HepG2 (cell line): ENCODE results near the gene CROT. TPM values are rescaled to one million over a fixed set of nuclear protein-coding genes. Genes with fewer than 3 reads are reported as not detected.

ENCODE experiments used
- ARNT2 ChIP-seq: sonication (generic); formaldehyde crosslinking; IDR thresholded peaks from 2 replicates; pipeline ENCODE4 v1.8.0; 2022; ENCODE audit warnings: mild to moderate bottlenecking, low read depth, missing genetic modification reagents, moderate library complexity
- BORCS8-MEF2B ChIP-seq: sonication (generic); formaldehyde crosslinking; IDR thresholded peaks from 2 replicates; pipeline ENCODE4 v1.8.0; 2022; ENCODE audit warnings: mild to moderate bottlenecking, missing genetic modification reagents
- E2F2 ChIP-seq: sonication (generic); formaldehyde crosslinking; IDR thresholded peaks from 2 replicates; pipeline ENCODE4 v1.4.0; 2020; ENCODE audit warnings: missing genetic modification reagents, borderline replicate concordance
- FUBP1 ChIP-seq: sonication (generic); formaldehyde crosslinking; IDR thresholded peaks from 2 replicates; pipeline ENCODE4 v1.5.1; 2020; ENCODE audit warnings: missing genetic modification reagents, mild to moderate bottlenecking, borderline replicate concordance
- KLF11 ChIP-seq: IDR thresholded peaks from 2 replicates; pipeline ENCODE4 v1.6.1; 2016; ENCODE audit warnings: missing compliant biosample characterization
- MTF2 ChIP-seq: sonication (generic); formaldehyde crosslinking; IDR thresholded peaks from 2 replicates; pipeline ENCODE4 v1.5.0; 2020; ENCODE audit warnings: missing genetic modification reagents, borderline replicate concordance
- PBX2 ChIP-seq: IDR thresholded peaks from 2 replicates; pipeline ENCODE4 v1.6.1; 2016; ENCODE audit warnings: control low read depth
- RELA ChIP-seq: sonication (generic); formaldehyde crosslinking; IDR thresholded peaks from 2 replicates; pipeline ENCODE4 v1.4.0; 2020; ENCODE audit warnings: missing genetic modification reagents
- SAFB2 ChIP-seq: sonication (generic); formaldehyde crosslinking; IDR thresholded peaks from 2 replicates; pipeline ENCODE4 v1.5.1; 2020; ENCODE audit warnings: missing genetic modification reagents, low read depth, mild to moderate bottlenecking, borderline replicate concordance
- THAP11 ChIP-seq: IDR thresholded peaks from 2 replicates; pipeline ENCODE4 v1.6.1; 2016; ENCODE audit warnings: missing biosample characterization, missing genetic modification reagents
- TRIM24 ChIP-seq: sonication (generic); formaldehyde crosslinking; IDR thresholded peaks from 2 replicates; pipeline ENCODE4 v1.8.0; 2022; ENCODE audit warnings: mild to moderate bottlenecking, missing genetic modification reagents
- ZNF12 ChIP-seq: sonication (generic); formaldehyde crosslinking; IDR thresholded peaks from 2 replicates; pipeline ENCODE4 v1.5.0; 2020; ENCODE audit warnings: missing genetic modification reagents
- ZNF234 ChIP-seq: sonication (generic); formaldehyde crosslinking; conservative IDR thresholded peaks from 2 replicates; pipeline ENCODE4 v1.5.1; 2020; ENCODE audit warnings: mild to moderate bottlenecking, missing genetic modification reagents
- ZNF503 ChIP-seq: sonication (generic); formaldehyde crosslinking; IDR thresholded peaks from 2 replicates; pipeline ENCODE4 v1.4.0; 2020; ENCODE audit warnings: missing genetic modification reagents
- ZNF510 ChIP-seq: sonication (generic); formaldehyde crosslinking; IDR thresholded peaks from 2 replicates; pipeline ENCODE4 v1.4.0; 2020; ENCODE audit warnings: low read depth, mild to moderate bottlenecking, missing genetic modification reagents
- ZNF569 ChIP-seq: sonication (generic); formaldehyde crosslinking; IDR thresholded peaks from 2 replicates; pipeline ENCODE4 v1.5.0; 2020; ENCODE audit warnings: mild to moderate bottlenecking, missing genetic modification reagents, moderate library complexity, borderline replicate concordance
- ZNF576 ChIP-seq: sonication (generic); formaldehyde crosslinking; IDR thresholded peaks from 2 replicates; pipeline ENCODE4 v1.4.0; 2020; ENCODE audit warnings: mild to moderate bottlenecking, missing genetic modification reagents
- ZNF782 ChIP-seq: sonication (generic); formaldehyde crosslinking; IDR thresholded peaks from 2 replicates; pipeline ENCODE4 v1.4.0; 2020; ENCODE audit warnings: missing genetic modification reagents, mild to moderate bottlenecking, borderline replicate concordance
- ZSCAN5A ChIP-seq: sonication (generic); formaldehyde crosslinking; IDR thresholded peaks from 2 replicates; pipeline ENCODE4 v1.8.0; 2022; ENCODE audit warnings: mild to moderate bottlenecking, missing genetic modification reagents, borderline replicate concordance
- polyA plus RNA-seq, 8 experiments: library from polyadenylated mRNA; depleted of rRNA in 3 of 8; stranded (reverse) in 7 of 8; unstranded in 1 of 8; fragments of >200 nt; fragmentation: Illumina TruSeq in 4 of 8; extraction: Trizol in 4 of 8; gene quantifications; 2 replicates each; pipeline versions ENCODE4 v1.2.1 to v1.2.3, GENCODE V29; 2011 to 2016; ENCODE audit warnings: low read depth in 4 of 8, missing spikeins in 1 of 8, mixed read lengths in 1 of 8; ENCODE audit not compliant: insufficient read depth in 1 of 8
- total RNA-seq, 5 experiments: library from RNA; depleted of rRNA; stranded (reverse); fragments of >200 nt; fragmentation: Illumina TruSeq; extraction: Trizol; gene quantifications; 2 replicates each; pipeline ENCODE4 v1.2.3, GENCODE V29; 2016; ENCODE audit warnings: low read depth in 1 of 5

The CROT gene
- total and polyA plus RNA-seq, 2 of the 13 experiments (the other 11 are each of a cell fraction or from before 2014, with no cell fraction given), result 5.0 to 13.7 TPM

- TF ChIP-seq BORCS8-MEF2B (CRISPR knock-in tag), result peak; percentile 55; the same call in 1 of the 2 replicates
- peak; percentile 29; the same call in 1 of the 2 replicates for TF ChIP-seq RELA
- no peak for TF ChIP-seq E2F2 (CRISPR knock-in tag)
- no peak for TF ChIP-seq ZNF569 (CRISPR knock-in tag)
- peak; percentile 77 for TF ChIP-seq ARNT2
- TF ChIP-seq FUBP1 (CRISPR knock-in tag), result no peak
- peak; percentile 51; the same call in 1 of the 2 replicates for TF ChIP-seq THAP11 (CRISPR knock-in tag)
- TF ChIP-seq ZNF12 (CRISPR knock-in tag), result peak; percentile 33; the same call in 1 of the 2 replicates
- 0 out of 2 replicates have a peak, but pooled peaks have one; percentile 30 for TF ChIP-seq ZNF510 (CRISPR knock-in tag)
- TF ChIP-seq ZNF576 (CRISPR knock-in tag), result 0 out of 2 replicates have a peak, but pooled peaks have one; percentile 53
- TF ChIP-seq TRIM24 (CRISPR knock-in tag), result no peak
- no peak for TF ChIP-seq KLF11 (CRISPR knock-in tag)
- TF ChIP-seq PBX2 (CRISPR knock-in tag), result peak; percentile 61; the same call in 1 of the 2 replicates
- TF ChIP-seq ZSCAN5A (CRISPR knock-in tag), result no peak
- TF ChIP-seq ZNF234, result peak; percentile 81; the same call in 1 of the 2 replicates
- TF ChIP-seq ZNF503, result no peak
- 0 out of 2 replicates have a peak, but pooled peaks have one; percentile 43 for TF ChIP-seq ZNF782 (CRISPR knock-in tag)
- TF ChIP-seq MTF2 (CRISPR knock-in tag), result no peak
- peak; percentile 92; the same call in 1 of the 2 replicates for TF ChIP-seq SAFB2
These were observed at the start of gene CROT (continued) for GRCh38 chr7:87345166-87345927.
